Measurements from ENCODE around the gene KRTAP4-1.

DNA sequence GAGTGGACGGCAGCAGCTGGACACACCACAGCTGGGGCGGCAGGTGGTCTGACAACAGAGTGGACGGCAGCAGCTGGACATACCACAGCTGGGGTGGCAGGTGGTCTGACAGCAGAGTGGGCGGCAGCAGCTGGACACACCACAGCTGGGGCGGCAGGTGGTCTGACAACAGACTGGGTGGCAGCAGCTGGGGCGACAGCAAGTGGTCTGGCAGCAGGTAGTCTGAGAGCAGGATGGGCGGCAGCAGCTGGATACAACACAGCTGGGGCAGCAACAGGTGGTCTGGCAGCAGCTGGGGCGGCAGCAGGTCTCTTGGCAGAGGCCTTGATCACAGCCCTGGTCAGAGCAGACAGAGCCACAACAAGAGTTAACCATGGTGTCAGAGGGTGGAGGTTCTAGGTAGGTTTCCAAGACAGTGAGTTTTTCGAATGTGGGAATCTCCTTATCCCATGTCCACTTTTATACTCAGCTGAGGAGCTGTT, at the start of gene KRTAP4-1:
- TF ChIP-seq, protein P1, sequence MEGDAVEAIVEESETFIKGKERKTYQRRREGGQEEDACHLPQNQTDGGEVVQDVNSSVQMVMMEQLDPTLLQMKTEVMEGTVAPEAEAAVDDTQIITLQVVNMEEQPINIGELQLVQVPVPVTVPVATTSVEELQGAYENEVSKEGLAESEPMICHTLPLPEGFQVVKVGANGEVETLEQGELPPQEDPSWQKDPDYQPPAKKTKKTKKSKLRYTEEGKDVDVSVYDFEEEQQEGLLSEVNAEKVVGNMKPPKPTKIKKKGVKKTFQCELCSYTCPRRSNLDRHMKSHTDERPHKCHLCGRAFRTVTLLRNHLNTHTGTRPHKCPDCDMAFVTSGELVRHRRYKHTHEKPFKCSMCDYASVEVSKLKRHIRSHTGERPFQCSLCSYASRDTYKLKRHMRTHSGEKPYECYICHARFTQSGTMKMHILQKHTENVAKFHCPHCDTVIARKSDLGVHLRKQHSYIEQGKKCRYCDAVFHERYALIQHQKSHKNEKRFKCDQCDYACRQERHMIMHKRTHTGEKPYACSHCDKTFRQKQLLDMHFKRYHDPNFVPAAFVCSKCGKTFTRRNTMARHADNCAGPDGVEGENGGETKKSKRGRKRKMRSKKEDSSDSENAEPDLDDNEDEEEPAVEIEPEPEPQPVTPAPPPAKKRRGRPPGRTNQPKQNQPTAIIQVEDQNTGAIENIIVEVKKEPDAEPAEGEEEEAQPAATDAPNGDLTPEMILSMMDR (IDR thresholded peaks at IDR 0.05): no peak
- TF ChIP-seq POLR2A (IDR thresholded peaks at IDR 0.05) (no peak), POLR2AphosphoS5 (IDR thresholded peaks at IDR 0.05; ENCODE audit: insufficient read depth in 1 of 2, low read depth in 1 of 2) (no peak)
